GM18507 (cell line): ENCODE data around the gene YBX2.
A peak's percentile ranks its signal among the peaks of the same experiment; 100 is the strongest.
"Not testable (repeated sequence)": the region's sequence is repeated elsewhere in the genome, so short reads cannot be mapped to it uniquely, and the experiment has no call there.

Experiments
- DNase-seq: peaks from one replicate; pipeline ENCODE4 v3.0.0; 2011; ENCODE audit warnings: low read depth; ENCODE audit not compliant: insufficient read length; ENCODE audit errors: extremely low spot score
- FAIRE-seq: peaks from 2 replicates; lab custom pipeline; 2011; peaks lifted over from hg19 to GRCh38; lab: Jason Lieb, UNC

Gene YBX2

DNA sequence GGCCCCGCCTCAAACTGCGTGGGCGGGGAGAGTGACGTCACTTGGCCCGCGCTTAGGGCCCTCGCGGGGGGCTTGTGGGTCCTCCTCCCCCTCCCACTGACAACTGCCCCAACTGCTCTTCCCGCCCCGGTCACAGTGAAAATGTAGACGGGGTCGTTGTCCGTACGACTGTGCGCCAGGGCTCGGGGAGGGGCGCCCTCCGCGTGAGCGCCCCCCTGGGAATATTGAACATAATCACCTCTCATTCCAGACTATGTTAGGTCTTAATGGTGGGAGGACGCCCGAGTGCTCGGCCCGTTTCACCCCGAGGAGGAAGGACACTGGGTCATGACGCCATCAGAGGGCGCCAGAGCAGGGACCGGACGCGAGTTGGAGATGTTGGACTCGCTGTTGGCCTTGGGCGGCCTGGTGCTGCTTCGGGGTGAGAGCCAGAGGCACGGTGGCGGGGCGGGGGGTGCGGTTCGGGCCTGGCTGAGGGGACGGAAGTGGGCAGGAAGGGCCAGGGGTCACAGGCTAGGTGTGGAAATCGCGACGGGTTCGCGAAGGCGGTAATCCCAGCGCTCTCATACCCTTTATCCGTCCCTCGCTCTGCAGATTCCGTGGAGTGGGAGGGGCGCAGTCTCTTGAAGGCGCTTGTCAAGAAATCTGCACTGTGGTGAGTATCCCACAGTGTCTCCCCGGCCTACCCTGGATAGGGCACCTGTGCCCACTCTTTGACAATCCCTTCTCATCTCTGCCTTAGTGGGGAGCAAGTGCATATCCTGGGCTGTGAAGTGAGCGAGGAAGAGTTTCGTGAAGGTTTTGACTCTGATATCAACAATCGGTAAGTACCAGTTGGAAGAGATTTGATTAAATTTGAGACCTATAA lies 42.0 kb downstream of the YBX2 start, which contains the start of gene ELP5:
Gene ELP5 (plus strand): TSS at position 40 of the 868 bp plus-strand sequence. CDS start 336 bp downstream, at position 376.
- FAIRE-seq, result no peak
- peak; percentile 81 for DNase-seq

GRCh38 chr17:7251661-7252175 lies 42.7 kb downstream of the YBX2 start, which contains the start of gene CTDNEP1:
CTDNEP1 (minus strand) TSS chr17:7251734; CDS start chr17:7251296, 438 bp downstream.
- peak; percentile 95 for DNase-seq
- peak; percentile 100 for FAIRE-seq

- FAIRE-seq, result peak; percentile 64
- DNase-seq, result no peak
These were observed 43.5 kb downstream of the YBX2 start for GRCh38 chr17:7250695-7251627.

DNA sequence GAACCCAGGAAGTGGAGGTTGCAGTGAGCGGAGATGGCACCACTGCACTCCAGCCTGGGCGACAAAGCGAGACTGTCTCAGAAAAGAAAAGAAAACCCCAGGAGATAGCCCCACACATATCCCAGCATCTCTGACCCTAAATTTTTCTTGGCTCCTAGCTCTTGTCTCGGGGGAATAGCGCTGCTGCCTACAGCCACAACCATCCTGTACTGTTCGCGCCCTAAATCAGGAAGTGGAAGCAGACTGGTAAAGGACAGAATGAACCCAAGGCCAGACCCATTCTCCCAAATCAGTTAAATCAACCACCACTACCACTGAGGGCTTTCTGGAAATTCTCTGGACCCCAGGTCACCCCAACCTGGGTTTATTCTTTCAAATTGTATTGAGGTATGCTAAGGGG lies 44.6 kb downstream of the YBX2 start:
- FAIRE-seq (no peak), DNase-seq (no peak)

DNA sequence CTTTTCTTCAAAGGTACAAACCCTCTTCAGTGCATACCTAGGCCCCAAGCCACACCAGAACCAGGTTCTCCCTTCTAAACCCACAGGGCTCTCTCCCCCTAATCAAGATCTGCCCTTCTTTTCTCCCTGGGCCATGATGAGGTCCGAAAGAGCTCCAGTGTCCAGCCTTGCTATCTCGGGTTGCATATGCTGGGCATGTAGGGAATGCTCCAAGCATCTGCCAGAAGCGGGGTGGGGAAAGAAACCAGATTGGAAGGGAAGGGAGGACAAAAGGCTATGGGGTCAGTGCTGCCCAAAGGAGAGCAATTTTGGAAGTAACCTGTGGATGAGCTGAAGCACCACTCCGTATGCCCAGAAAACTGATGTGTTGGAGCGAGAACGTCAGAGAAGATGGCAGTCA lies 45.2 kb downstream of the YBX2 start:
- DNase-seq, result no peak
- no peak for FAIRE-seq

DNA sequence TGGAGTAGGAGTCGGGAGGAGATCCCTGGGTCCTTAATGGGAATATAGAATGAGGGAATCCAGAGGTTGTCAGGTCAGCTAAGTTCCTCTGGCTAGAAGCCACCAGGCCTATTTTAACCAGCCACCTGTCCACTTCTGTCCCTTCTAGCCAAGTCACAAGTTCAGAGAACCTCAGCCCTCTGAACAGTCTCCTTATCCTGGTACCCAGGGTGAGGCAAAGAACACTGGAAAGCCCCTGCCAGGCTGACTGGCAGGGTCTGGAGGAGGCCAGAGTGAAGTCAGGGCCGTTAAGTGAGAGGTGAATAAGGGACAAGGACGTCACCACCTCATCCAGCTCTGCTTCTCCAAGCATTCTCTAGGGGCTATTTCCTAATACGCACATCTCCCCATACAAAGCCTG lies 45.6 kb downstream of the YBX2 start:
- DNase-seq (no peak), FAIRE-seq (no peak)

DNA sequence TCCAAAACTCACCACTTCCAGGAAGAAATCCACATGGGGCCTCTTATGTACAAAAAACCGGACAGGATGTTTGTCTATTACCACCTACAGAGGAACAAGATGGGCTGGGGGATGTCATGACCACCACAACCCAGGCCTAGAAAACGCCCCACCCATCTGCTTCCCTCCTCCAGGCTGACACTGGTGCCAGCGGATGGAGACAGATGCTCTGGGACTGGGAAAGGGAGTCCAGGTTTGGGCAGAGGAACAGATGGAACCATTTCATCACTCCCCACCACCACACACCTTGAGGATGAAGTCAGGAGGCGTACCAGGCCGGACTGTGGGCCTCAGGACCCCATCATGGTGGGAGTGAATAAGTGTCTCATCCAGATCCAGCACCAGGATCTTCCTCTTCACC lies 47.7 kb downstream of the YBX2 start:
- DNase-seq, result no peak
- no peak for FAIRE-seq

- DNase-seq, FAIRE-seq: not testable (repeated sequence)
These were observed 50.6 kb downstream of the YBX2 start for GRCh38 chr17:7243838-7244237.

DNA sequence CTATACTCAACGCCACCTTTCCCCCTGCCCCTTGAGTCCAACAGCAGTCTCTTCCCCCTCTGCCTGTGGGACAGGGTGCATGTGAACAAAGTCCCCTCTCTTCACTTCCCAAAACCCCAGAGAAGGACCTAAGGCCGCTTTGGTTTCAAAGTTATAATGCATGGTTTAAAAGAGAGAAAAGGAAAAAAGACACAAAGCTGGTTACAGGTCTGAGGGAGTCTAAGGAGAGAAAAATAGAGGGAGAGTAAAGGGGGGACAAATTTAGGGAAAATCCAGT lies 51.0 kb downstream of the YBX2 start:
- FAIRE-seq (no peak), DNase-seq (no peak)

DNA sequence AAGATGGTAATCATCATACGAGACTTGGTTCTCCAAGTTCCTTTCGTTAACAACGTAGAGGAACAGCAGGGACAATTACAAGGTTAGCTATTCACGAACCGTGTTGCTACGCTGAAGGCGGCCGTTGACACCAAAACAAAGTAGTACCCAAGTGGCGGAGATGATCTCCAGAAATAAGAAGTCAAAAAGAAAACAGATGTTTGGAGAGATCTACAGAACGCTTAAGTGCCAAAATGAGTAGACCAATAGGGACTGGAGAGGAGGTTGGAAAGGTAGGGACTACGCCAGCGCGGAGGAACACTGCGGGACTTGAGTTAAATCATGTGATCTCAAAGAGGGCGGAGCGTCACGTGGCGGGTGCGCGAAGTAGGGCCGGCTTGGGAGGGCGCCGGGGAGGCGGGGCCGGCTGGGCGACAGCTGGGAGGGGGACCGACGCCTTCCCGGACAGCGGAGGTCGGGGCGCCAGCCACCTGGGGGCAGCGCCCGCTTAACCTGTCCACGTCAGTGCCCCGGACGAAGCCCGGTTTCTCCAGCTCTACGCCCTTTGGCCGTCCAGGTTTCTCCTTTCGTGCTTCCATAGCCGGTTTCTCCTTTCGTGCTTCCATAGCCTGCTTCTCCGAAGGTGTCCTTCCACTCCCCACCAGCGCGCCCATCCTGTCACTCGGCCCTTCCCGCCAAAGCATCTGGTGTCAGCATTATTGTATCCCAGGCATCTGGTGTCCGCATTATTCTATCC lies 51.6 kb downstream of the YBX2 start:
- DNase-seq (peak; percentile 76), FAIRE-seq (peak; percentile 97)

DNA sequence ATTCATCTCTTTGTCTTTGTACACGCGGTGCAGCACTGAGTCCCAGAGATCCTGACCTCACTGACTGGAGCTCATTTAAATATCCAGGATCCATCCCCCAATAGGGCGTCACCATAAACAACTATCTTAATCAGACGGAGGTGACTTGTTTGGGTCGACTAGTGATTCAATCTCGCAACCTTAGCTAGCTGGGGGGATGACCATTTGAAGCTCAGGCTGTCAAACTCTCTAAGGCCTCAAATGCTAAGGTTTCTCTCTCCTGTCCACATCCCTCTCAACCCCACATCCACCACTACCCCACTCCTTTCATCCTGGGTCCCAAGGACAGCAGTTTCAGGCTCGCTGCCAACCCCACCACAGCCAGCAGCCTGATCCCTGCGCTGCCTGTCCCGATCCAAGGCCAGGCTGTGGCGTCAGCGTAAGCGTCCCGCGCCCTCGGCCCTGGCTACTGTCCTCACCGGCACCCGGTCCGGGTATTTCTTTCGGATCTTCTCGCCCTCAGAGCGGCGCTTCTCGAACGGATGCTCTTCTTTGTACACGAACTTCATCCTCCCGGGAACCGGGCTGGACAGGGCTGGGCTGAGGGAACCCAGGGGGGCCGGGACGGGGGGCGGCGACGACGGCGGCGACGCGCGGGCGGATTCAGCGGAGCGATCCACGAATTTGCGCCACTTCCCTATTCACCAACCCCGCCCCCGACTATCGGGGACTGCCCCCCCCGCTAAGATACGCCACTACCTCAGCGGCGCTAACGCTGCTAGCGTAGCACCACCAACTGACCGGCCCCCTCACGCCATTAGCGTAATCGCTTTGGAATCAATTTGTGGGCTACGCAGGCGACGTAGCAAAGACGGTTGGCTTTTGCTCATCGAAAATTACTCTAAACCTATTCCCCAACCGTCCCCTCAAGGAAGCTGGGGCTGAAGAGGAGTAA lies 52.4 kb downstream of the YBX2 start, which contains the start of gene GABARAP:
Gene GABARAP (minus strand): TSS at position 667 of the 934 bp plus-strand sequence. CDS start 119 bp downstream, at position 548.
- DNase-seq (no peak), FAIRE-seq (no peak)

DNA sequence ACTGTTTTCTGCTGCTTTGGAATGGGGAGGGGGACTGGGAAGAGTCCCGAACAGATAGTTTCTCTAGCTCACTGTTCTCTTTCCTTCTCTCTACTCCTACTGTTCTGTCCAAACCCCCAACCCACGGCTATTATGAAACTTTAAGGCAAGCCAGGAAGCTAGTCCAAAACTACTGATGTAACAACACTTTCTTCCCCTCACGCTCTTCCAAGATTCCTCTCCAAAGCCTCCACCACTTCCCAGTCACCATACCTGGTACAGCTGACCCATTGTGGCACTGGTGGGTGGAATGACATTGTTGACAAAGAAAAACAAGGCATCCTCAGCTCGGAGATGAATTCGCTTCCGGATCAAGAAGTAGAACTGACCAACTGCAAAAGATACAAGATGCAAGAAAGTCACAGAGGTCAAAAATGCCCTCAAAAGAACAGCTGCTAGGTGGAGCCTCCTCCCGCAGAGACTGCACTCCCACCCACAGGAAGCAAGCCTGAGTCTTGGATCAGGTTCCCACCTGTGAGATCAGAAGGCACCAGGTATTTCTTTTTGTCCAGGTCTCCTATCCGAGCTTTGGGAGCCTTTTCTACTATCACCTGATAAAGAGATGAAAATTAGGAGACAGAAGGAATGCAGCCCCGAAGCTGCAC lies 53.2 kb downstream of the YBX2 start:
- no peak for DNase-seq

GRCh38 chr17:7240375-7240774 lies 54.1 kb downstream of the YBX2 start:
- peak; percentile 31 for FAIRE-seq
- DNase-seq, result no peak

More for the DNA sequence above, 53.2 kb downstream of the YBX2 start:
- peak; percentile 5 for FAIRE-seq

DNA sequence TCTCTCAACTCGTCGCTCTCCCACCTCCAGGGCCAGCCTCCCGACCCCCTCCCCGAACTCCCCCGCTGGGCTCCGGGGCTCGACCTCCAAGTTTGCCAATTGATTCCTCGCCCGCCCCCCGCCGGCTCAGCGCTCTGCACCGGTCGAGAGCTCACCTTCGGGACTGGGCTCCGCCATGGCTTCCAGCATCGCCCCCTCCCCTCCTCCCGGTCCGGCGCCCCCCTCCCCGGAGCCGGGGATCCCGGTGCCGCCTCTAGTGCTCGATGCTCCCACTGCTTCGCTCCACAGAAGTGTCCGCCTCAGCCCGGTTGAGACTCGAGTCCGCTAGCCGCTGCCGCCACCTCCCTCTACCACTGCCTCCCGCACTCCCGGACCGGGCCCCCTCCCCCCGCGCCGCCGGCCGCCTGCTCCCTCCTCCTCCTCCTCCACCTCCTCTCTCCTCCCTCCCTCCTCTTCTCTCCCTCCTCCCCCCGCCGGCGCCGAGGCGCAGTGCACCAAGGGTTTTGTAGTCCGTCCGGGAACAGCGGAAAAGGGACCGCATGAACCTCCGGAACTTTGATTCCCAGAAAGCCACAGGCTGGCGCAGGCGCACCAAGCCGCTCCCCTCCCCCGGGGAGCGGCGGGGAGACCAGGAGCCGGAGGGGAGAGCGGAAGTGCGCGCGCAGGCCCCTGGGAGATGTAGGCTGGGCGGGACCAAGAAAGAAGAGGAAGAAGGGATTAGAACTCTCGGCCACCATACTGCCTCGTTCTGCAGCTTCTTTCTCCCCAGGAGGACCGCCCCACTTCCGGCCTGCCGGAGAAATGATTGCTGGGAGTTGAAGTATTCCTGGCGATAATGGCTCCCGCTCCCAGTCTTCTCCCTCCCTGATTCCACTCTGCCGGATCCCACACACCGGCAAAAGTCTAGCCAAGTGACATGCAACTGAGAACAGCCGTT lies 55.1 kb downstream of the YBX2 start, which contains the start of gene PHF23:
Gene PHF23 (minus strand): TSS at position 367 of the 937 bp plus-strand sequence. CDS start 178 bp downstream, at position 189.
- DNase-seq (peak; percentile 95), FAIRE-seq (peak; percentile 99)

DNA sequence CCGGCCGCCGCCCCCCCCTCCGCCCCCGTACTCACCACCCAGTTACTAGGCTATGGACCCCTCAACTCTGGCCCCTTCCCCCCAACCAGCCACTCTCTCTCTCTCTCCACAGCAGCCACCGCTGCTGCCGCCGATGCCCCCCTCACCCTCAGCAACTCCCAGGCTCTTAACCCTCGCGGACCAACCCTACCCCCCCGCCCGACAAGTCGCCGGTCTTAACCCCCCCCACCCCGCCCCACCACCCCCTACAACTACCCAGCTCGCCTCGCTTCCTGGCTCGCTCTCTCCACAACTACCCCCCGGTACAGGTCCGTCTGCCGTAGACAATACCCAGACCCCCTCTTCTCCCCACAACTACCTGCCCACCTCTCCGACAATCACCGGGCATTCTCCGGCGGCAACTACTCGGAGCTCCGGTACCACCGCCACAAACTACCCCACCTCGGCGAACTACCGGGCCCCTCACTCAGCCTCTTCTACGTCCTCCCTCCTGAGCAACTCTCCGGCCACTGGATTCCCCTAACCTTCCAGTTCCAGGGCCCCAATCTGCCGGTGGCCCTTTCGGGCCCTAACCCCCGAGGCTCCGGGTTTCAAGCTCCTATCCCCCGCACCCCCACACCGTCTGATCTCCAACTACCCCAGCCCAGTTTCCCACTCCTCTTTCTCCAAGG lies 55.9 kb downstream of the YBX2 start:
- FAIRE-seq (no peak), DNase-seq (no peak)
